Measurements from ENCODE around the gene RPS6KB2.

RPS6KB2 gene

DNA sequence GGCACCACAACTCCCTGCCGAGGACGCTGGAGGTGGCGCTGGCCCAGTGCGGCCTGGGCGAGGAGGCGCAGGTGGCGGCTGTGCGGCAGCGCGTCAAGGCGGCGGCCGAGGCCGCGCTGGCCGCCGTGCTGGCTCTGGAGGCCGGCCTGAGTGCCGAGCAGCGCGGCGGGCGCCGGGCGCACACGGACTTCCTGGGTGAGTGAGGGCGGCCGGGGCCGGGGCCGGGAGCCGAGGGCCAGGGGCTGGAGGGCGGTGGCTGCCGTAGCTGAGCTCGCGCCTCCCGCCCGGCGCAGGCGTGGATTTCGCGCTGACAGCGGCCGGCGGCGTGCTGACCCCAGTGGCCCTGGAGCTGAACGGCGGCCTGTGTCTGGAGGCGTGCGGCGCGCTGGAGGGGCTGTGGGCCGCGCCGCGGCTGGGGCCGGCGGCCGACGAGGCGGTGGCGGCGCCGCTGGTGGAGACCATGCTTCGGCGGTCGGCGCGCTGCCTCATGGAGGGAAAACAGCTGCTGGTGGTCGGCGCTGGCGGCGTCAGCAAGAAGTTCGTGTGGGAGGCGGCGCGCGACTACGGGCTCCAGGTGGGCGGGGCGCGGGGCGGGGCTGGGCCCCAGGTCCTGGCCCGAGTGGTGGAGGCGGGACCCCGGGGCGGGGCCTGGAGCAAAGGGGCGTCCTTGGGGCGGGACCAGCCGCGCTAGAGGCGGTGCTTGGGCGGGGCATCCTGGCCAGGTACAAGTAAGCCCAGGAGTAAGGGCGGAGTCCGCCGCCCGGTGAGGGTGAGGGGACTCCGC is 7.5 kb upstream of the RPS6KB2 start:
- H3K4me3 ChIP-seq = peak overlapping the region; percentile 47 to 76 (median 62)
- H3K27ac ChIP-seq = peak overlapping the region; percentile 65 to 95 (median 85)

DNA sequence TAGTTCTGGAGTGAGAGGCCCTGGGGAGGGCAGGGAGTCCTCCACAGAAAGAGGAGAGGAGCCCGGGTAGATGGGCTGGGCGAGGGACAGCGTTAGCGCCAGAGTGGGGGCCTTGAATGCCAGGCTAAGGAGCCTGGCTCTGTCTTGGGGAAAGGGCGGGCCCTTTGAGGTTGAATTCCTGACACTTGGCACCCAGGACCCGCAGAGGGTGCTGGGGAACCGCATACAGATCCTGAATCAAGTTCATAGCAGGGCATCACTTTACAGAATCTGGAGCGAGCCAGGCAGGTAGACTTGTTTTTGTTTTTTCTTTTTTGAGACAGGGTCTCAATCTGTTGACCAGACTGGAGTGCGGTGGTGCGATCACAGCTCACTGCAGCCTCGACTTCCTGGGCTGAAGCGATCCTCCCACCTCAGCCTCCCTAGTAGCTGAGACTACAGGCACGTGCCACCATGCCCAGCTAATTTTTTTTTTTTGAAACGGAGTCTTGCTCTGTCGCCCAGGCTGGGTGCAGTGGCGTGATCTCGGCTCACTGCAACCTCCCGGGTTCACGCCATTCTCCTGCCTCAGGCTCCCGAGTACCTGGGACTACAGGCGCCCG is 6.8 kb upstream of the RPS6KB2 start:
- peak overlapping the region in 15 of 21 experiments; percentile 32 to 95 (median 80) for H3K27ac ChIP-seq
- peak overlapping the region in 6 of 7 experiments; percentile 47 to 76 (median 64) for H3K4me3 ChIP-seq

DNA sequence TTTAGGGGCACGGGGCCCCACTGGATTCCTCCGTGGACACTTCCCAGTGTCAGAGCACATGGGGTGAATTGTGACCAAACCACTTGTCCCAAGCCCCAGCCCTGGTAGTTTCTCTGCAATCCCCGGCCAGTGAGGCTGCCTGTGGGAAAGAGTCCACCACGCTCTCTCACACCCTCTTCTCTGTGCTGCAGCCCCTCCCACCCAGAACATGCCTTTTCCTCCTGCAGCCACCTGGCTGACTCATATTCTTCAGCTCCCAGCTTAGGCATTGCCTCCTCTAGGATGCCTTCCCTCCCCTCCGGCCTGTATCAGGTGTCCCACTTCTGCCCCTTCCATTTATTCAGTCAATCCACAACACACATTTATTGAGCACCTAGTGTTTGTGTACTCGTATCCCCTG is 5.4 kb upstream of the RPS6KB2 start:
- H3K27ac ChIP-seq = peak overlapping the region in 1 of 21 experiments; percentile 8
- no peak overlapping the region for H3K4me3 ChIP-seq

DNA sequence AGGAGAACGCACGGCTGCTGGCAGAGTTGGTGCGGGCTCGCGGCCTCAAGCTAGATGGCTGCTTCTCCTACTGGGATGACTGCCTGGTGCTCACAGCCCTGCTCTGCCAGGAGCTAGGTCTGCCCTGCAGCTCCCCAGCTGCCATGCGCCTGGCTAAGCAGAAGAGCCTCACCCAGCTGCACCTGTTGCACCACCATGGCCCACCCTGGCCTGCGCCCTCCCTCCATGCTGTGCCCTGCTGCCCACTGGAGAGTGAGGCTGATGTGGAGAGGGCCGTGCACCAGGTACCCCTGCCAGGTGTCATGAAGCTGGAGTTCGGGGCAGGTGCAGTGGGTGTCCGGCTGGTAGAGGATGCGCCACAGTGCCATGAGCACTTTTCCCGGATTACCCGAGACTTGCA is 4.8 kb upstream of the RPS6KB2 start:
- H3K4me3 ChIP-seq = no peak overlapping the region
- no peak overlapping the region for H3K27ac ChIP-seq

DNA sequence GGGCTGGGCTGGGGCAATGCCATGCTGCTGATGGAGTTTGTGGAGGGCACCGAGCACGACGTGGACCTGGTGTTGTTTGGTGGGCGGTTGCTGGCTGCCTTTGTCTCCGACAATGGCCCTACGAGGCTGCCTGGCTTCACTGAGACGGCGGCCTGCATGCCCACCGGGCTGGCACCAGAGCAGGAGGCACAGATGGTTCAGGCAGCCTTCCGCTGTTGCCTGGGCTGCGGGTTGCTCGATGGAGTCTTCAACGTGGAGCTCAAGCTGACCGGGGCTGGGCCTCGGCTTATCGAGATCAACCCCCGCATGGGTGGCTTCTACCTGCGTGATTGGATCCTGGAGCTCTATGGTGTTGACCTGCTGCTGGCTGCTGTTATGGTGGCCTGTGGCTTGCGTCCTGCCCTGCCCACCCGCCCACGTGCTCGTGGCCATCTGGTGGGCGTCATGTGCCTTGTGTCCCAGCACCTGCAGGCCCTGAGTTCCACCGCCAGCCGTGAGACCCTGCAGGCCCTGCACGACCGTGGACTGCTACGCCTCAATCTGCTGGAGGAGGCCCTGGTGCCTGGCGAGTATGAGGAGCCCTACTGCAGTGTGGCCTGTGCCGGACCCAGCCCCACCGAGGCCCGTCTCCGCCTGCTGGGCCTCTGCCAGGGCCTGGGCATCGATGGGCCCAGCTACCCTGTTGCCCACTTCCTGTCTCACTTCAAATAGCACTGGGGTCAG is 4.2 kb upstream of the RPS6KB2 start:
- H3K4me3 ChIP-seq = no peak overlapping the region
- H3K27ac ChIP-seq = no peak overlapping the region

DNA sequence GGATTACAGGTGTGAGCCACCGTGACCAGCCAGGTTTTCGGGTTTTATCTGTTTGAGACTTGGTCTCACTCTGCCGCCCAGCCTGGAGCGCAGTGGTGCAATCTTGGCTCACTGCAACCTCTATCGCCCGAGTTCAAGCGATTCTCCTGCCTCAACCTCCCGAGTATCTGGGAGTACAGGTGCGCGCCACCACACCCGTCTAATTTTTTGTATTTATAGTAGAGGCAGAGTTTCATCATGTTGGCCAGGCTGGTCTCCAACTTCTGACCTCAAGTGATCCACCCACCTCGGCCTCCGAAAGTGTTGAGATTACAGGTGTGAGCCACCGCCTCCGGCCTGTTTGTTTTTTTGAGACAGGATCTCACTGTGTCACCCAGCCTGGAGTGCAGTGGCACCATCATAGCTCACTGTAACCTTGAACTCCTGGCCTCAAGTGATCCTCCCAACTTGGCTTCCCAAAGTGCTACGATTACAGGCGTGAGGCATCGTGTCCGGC is 882 bp upstream of the RPS6KB2 start:
- Histone ChIP-seq H3K27ac (peak overlapping the region; percentile 31 to 99 (median 93)), H3K4me3 (peak overlapping the region in 6 of 7 experiments; percentile 79 to 93 (median 84))

DNA sequence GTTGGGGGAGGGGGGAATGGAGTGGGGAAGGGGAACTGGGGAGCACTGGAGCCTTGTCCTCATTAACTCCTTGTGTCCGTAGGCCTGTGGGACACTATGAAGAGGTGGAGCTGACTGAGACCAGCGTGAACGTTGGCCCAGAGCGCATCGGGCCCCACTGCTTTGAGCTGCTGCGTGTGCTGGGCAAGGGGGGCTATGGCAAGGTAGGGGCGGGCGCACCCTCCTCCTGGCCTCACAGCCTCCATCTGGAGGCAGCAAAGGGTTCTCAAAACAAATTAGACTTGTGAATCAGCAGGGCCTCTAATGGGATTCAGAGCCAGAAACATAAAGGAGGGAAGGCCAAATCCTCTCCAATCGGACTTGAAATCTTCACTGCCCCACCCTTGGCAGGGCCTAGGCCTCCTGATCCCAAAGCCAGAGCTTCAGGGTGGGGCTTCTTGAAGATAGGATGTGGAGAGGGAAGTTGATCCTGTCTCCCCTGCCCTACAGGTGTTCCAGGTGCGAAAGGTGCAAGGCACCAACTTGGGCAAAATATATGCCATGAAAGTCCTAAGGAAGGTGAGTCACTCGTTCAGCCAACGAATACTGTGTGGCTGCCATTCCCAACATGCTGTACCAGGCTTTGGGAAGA is 859 bp downstream of the RPS6KB2 start:
- H3K27ac ChIP-seq = peak overlapping the region; percentile 41 to 99 (median 93)
- H3K4me3 ChIP-seq = peak overlapping the region; percentile 79 to 93 (median 85)

DNA sequence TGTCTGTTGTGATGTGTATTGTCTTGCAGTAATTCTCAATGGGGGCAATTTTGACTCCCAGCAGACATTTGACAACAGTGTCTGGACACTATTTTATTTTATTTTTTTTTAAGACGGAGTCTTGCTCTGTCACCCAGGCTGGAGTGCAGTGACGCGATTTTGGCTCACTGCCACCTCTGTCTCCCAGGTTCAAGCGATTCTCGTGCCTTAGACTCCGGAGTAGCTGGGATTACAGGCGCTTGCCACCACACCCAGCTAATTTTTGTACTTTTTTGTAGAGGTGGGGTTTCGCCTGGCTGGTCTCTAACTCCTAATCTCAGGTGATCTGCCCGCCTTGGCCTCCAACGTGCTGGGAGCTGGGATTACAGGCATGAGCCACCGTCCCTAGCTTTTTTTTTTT is 1.4 kb downstream of the RPS6KB2 start:
- Histone ChIP-seq H3K4me3 (peak overlapping the region in 2 of 7 experiments; percentile 79 to 85), H3K27ac (peak overlapping the region in 13 of 21 experiments; percentile 9 to 97 (median 69))

DNA sequence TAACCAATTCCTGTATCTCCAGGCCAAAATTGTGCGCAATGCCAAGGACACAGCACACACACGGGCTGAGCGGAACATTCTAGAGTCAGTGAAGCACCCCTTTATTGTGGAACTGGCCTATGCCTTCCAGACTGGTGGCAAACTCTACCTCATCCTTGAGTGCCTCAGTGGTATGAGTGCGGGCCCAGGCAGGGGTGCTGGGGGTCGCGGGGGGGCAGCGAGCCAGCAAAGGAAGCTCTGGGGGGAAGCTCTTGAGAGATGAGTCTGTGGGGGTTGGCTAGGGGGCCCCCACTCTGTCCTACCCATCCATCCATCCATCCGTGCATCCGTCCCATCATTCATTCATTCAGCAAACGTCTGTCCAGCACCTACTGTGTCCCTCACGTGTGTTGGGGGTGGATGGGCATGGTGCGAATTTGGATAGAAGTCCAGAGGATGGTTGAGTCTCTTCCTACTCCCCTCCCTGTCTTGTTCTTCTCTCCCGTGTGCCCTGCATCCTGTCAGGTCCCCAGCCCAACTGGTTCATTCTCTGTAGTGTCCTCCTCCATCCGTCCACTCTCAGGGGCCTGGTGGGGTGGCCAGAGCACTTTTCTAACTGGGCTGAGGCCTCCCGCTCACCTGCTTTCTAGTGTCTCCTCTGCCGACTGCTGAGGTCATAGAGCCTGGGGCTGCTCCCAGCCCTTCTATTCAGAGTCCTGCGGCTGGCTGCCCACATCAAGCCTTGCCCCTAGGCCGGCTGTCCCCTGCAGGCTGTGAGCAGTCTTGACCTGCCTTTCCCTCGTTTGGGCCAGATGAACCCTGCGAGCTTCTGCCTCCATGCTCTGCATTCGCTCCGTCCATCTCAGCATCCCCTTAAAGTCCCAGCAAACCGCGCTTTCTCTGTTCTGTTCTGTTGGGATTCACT is 3.3 kb downstream of the RPS6KB2 start:
- no peak overlapping the region for H3K4me3 ChIP-seq
- peak overlapping the region in 1 of 21 experiments; percentile 36 for H3K27ac ChIP-seq

DNA sequence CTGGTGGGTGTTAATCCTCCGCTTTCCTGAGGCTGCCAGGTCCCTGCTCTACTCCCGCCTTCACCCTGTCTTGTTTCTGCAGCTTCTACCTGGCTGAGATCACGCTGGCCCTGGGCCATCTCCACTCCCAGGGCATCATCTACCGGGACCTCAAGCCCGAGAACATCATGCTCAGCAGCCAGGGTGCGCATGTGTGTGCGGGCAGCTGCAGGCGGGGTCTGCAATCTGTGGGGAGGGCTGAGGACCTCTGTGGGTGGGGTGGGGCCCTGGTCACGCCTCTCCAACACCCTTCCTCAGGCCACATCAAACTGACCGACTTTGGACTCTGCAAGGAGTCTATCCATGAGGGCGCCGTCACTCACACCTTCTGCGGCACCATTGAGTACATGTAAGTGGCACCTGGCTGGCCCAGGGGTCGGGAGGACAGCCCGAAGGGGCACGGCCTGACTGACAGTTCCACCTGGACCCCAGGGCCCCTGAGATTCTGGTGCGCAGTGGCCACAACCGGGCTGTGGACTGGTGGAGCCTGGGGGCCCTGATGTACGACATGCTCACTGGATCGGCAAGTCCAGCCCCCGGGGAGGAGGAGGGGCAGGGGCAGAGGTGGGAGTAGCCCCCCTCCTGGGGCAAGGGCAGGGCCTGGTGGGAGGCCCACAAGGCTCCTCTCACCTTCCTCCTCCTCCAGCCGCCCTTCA is 4.5 kb downstream of the RPS6KB2 start:
- H3K27ac ChIP-seq = peak overlapping the region in 3 of 21 experiments; percentile 4 to 97 (median 39)
- H3K4me3 ChIP-seq = no peak overlapping the region

DNA sequence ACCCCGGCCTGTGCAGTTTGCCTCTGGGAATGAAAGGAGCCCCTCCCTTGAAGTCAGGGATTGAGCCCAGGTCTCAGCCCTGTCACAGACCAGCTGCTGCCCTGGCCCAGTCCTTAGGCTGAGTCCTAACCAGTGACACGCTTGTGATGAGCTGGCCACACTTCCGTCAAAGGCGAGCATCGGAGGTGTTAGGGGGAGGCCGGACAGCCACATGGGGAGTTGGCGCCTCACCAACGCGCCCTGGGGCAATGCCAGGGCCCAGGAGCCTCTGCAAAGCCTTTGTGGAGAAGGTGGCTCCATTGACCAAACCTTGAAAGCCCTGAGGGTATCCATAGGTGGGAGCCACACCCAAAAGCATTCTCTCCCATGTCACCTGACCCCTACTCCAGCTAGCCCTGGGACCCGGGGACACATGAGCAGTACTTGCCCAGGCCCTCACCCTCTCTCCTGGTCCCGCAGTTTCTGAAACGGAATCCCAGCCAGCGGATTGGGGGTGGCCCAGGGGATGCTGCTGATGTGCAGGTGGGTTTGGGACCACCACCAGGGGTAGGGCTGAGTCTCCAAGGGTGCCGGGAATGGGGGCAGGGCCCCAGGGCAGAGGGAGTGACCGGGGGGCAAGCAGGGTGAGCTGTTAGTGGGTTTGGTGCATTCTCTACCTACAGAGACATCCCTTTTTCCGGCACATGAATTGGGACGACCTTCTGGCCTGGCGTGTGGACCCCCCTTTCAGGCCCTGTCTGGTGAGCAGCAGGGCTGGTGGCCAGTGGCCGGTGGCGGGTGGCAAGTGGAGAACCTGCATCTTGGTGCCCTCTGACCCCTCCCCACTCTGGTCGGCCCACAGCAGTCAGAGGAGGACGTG is 5.5 kb downstream of the RPS6KB2 start:
- H3K27ac ChIP-seq = peak overlapping the region in 10 of 21 experiments; percentile 12 to 97 (median 51)

DNA sequence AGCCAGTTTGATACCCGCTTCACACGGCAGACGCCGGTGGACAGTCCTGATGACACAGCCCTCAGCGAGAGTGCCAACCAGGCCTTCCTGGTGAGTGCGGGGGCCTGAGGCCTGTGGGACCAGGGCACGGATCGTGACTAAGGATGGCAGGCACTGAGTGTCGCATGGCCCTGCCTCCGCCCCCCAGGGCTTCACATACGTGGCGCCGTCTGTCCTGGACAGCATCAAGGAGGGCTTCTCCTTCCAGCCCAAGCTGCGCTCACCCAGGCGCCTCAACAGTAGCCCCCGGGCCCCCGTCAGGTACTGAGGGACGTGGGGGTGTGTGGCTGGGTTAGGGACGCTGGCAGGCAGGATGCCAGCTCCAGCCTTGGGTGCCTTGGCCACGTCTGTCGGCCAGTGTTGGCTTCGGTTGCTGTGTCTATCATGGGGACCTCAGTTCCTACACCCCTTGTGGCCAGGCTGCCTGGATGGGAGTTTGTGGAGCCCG is 6.1 kb downstream of the RPS6KB2 start:
- Histone ChIP-seq H3K4me3 (peak overlapping the region in 1 of 7 experiments; percentile 5), H3K27ac (peak overlapping the region in 10 of 21 experiments; percentile 14 to 97 (median 60))

More for the DNA sequence above, 5.5 kb downstream of the RPS6KB2 start:
- no peak overlapping the region for H3K4me3 ChIP-seq

DNA sequence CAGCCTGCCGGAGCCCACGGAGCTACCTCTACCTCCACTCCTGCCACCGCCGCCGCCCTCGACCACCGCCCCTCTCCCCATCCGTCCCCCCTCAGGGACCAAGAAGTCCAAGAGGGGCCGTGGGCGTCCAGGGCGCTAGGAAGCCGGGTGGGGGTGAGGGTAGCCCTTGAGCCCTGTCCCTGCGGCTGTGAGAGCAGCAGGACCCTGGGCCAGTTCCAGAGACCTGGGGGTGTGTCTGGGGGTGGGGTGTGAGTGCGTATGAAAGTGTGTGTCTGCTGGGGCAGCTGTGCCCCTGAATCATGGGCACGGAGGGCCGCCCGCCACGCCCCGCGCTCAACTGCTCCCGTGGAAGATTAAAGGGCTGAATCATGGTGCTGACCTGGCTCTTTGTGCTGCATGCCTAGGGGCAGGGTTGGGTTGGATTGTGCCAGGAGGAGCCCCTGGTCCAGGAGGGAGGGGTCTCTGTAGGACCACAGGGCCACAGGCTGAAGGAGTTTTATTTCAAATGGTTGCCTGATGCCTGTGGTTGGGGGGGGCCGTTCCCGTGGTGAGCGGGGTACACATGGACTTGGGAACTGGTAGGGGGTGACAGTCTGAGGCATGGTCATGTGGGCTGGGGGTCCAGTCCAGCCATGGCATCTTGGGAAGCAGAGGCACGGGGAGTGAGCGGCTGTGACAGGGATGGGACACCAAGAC is 6.9 kb downstream of the RPS6KB2 start:
- Histone ChIP-seq H3K27ac (peak overlapping the region in 13 of 21 experiments; percentile 14 to 97 (median 80)), H3K4me3 (peak overlapping the region in 4 of 7 experiments; percentile 26 to 48 (median 38))

DNA sequence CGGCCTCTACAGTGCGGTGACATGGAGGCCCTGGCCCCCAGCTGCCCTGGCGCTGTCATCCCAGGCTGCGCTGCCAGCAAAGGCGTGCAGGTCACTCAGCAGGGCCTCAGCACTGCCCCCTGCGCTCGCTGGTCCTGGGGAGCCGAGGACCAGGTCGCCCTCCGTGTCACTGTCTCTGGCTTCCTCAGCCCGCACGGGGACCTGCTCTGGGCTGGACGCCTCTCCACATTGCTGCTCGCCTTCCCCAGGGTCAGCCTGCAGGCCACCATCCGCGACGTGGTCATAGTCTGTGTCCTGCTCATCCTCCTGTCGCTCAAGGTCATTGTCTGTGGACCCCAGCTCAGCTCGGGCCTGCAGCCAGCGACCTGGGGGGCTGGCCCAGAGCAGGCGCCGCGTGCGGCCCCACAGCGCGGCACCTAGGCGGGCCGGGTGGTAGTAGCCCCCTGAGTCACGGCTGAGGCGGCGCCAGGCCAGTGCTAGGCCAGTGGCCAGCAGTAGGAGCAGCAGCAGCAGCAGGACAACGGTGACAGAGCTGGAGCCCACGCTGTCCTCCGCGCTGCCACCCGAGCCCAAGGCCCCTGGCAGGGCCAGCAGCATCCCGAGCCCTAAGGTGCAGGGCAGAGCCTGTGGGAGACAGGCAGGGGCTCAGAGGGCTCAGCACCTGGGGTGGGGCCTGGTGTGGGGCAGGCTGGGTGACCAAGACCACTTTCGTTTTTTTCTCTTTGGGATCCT is 7.6 kb downstream of the RPS6KB2 start:
- Histone ChIP-seq H3K27ac (peak overlapping the region in 16 of 21 experiments; percentile 6 to 97 (median 74)), H3K4me3 (peak overlapping the region; percentile 19 to 48 (median 34))

DNA sequence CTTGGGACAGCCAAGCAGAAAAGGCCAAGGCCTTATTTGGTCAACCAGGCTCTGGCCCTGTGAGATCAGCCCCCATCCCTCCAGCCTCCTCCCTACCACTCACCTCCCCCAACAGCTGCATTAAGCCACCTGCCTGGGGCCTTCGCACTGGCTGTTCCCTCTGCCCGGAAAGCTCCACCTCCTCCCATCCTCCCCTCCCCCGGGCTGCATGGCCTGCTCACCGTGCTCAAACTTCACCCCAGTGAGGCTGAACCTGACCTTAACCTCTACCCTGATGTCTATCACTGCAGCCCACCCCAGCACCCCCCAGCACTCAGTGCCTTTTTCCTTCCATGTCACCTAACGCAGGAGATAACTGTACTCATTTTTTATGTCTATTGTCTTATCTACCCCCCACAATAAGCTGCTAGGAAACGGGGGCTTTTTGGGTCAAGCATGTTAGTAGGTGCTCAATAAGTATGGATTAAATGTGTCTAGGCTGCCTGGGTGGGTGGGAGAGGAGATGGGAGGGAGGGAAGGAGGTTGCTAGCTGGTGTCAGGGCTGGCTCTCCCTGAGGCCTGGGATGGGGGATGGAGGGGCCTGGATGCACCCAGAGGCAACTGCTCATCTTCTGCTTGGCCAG is 8.3 kb downstream of the RPS6KB2 start:
- Histone ChIP-seq H3K27ac (peak overlapping the region in 16 of 21 experiments; percentile 6 to 97 (median 80)), H3K4me3 (peak overlapping the region; percentile 19 to 48 (median 34))

Measured in skin epidermis (tissue), 12 donors.